Measurements from ENCODE around the gene LIME1.

- TF ChIP-seq POLR2A (IDR thresholded peaks at IDR 0.05), result no peak
- TF ChIP-seq CTCF (IDR thresholded peaks at IDR 0.05), result no peak
These were observed 630 bp downstream of the LIME1 start for GRCh38 chr20:63736893-63737694.
